HepG2 (cell line): ENCODE measurements around the gene KDM2B. TPM values are rescaled to one million over a fixed set of nuclear protein-coding genes. Genes with fewer than 3 reads are reported as not detected.
A peak's percentile ranks its signal among the peaks of the same experiment; 100 is the strongest.

Experiments used
- BCL3 ChIP-seq: sonication (generic); formaldehyde crosslinking; IDR thresholded peaks from 2 replicates; pipeline ENCODE4 v1.5.1; 2020; ENCODE audit warnings: mild to moderate bottlenecking, missing genetic modification reagents, moderate library complexity
- CSRNP2 ChIP-seq: sonication (generic); formaldehyde crosslinking; conservative IDR thresholded peaks from 2 replicates; pipeline ENCODE4 v1.8.0; 2022; ENCODE audit warnings: low read depth, missing genetic modification reagents
- JUNB ChIP-seq: sonication (generic); formaldehyde crosslinking; IDR thresholded peaks from 2 replicates; pipeline ENCODE4 v1.8.0; 2022; ENCODE audit warnings: missing genetic modification reagents, mild to moderate bottlenecking, borderline replicate concordance
- MXI1 ChIP-seq: IDR thresholded peaks from 3 replicates; pipeline ENCODE4 v1.6.1; 2012; ENCODE audit warnings: low read depth, low read length, inconsistent platforms, borderline replicate concordance
- PAXIP1 ChIP-seq: sonication (generic); formaldehyde crosslinking; conservative IDR thresholded peaks from 2 replicates; pipeline ENCODE4 v1.4.0; 2020; ENCODE audit warnings: mild to moderate bottlenecking, missing genetic modification reagents, moderate library complexity
- PRDM15 ChIP-seq: sonication (generic); formaldehyde crosslinking; IDR thresholded peaks from 2 replicates; pipeline ENCODE4 v1.4.0; 2020; ENCODE audit warnings: missing genetic modification reagents
- RXRA ChIP-seq: sonication (generic); formaldehyde crosslinking; IDR thresholded peaks from 2 replicates; pipeline ENCODE4 v1.5.1; 2020; ENCODE audit warnings: missing genetic modification reagents
- SIN3A ChIP-seq: IDR thresholded peaks from 2 replicates; pipeline ENCODE4 v1.6.1; 2011; ENCODE audit warnings: low read depth, mild to moderate bottlenecking, control low read depth, low read length, borderline replicate concordance
- SRSF4 ChIP-seq: fragments of 200-400 bp; formaldehyde crosslinking; IDR thresholded peaks from one replicate; pipeline ENCODE4 v1.6.1; 2018; ENCODE audit warnings: mild to moderate bottlenecking, low read depth, low read length, moderate library complexity; ENCODE audit not compliant: poor library complexity, severe bottlenecking
- TAF1 ChIP-seq: sonication (generic); formaldehyde crosslinking; IDR thresholded peaks from 2 replicates; pipeline ENCODE4 v1.4.0; 2020; ENCODE audit warnings: missing genetic modification reagents
- ZNF512 ChIP-seq: sonication (generic); formaldehyde crosslinking; IDR thresholded peaks from 2 replicates; pipeline ENCODE4 v1.4.0; 2020; ENCODE audit warnings: mild to moderate bottlenecking, missing genetic modification reagents
- polyA plus RNA-seq, 8 experiments: library from polyadenylated mRNA; depleted of rRNA in 3 of 8; stranded (reverse) in 7 of 8; unstranded in 1 of 8; fragments of >200 nt; fragmentation: Illumina TruSeq in 4 of 8; extraction: Trizol in 4 of 8; gene quantifications; 2 replicates each; pipeline versions ENCODE4 v1.2.1 to v1.2.3, GENCODE V29; 2011 to 2016; ENCODE audit warnings: low read depth in 4 of 8, missing spikeins in 1 of 8, mixed read lengths in 1 of 8; ENCODE audit not compliant: insufficient read depth in 1 of 8
- total RNA-seq, 5 experiments: library from RNA; depleted of rRNA; stranded (reverse); fragments of >200 nt; fragmentation: Illumina TruSeq; extraction: Trizol; gene quantifications; 2 replicates each; pipeline ENCODE4 v1.2.3, GENCODE V29; 2016; ENCODE audit warnings: low read depth in 1 of 5

Gene KDM2B
- total and polyA plus RNA-seq, 2 of the 13 experiments (the other 11 are each of a cell fraction or from before 2014, with no cell fraction given), result 17.5 to 26.1 TPM

GRCh38 chr12:121399391-121400331, 181.2 kb downstream of the KDM2B start, which contains the start of gene RNF34 (continued):
- TF ChIP-seq BCL3 (CRISPR knock-in tag), result peak; percentile 86; the same call in 1 of the 2 replicates
- 0 out of 2 replicates have a peak, but pooled peaks have one; percentile 11 for TF ChIP-seq PRDM15 (CRISPR knock-in tag)
- 0 out of 2 replicates have a peak, but pooled peaks have one; percentile 42 for TF ChIP-seq PAXIP1 (CRISPR knock-in tag)
- TF ChIP-seq ZNF512, result no peak
- peak; percentile 88; the same call in 1 of the 3 replicates for TF ChIP-seq MXI1
- no peak for TF ChIP-seq CSRNP2 (CRISPR knock-in tag)
- 0 out of 2 replicates have a peak, but pooled peaks have one; percentile 11 for TF ChIP-seq RXRA (CRISPR knock-in tag)
- peak; percentile 98 for TF ChIP-seq TAF1 (CRISPR knock-in tag)
- no peak for TF ChIP-seq SRSF4
- no peak for TF ChIP-seq JUNB
- peak; percentile 80; the same call in 1 of the 2 replicates for TF ChIP-seq SIN3A
